Measurements from ENCODE around the gene CADM3.

GRCh38 chr1:159152031-159152430 lies 19.4 kb upstream of the CADM3 start:
- TF ChIP-seq CTCF (IDR thresholded peaks at IDR 0.05; ENCODE audit: insufficient read depth, low read depth, low read length), result no peak
- TF ChIP-seq EZH2 (IDR thresholded peaks at IDR 0.05; ENCODE audit: insufficient read depth, low read length), result no peak
